Measurements from ENCODE around the gene CYTH4.
"Not testable (repeated sequence)": the region's sequence is repeated elsewhere in the genome, so short reads cannot be mapped to it uniquely, and the experiment has no call there.

Gene CYTH4

DNA sequence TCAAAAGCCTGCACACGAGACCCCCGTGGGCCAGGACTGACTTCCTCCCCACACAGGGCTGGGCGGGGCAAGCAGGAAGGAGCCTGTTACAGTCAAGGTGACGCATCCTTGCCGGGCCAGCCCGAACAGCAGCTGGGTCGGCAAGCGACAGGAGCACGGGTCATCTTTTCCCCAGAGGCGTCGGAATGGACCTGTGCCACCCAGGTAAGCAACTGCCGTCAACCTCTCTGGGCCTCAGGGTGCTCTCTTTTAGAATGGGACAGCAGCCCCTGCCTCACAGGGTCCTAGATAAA, at the start of gene CYTH4:
Gene CYTH4, plus strand, starts transcription at position 124 of the 293 bp plus-strand sequence. Its CDS starts 62 bp downstream, at position 186.
- DNase-seq, result no peak

- not testable (repeated sequence) for DNase-seq
These were observed 48.9 kb upstream of the CYTH4 start for GRCh38 chr22:37233371-37233750.

- DNase-seq, result no peak
These were observed 48.3 kb upstream of the CYTH4 start for GRCh38 chr22:37233751-37234631.

DNA sequence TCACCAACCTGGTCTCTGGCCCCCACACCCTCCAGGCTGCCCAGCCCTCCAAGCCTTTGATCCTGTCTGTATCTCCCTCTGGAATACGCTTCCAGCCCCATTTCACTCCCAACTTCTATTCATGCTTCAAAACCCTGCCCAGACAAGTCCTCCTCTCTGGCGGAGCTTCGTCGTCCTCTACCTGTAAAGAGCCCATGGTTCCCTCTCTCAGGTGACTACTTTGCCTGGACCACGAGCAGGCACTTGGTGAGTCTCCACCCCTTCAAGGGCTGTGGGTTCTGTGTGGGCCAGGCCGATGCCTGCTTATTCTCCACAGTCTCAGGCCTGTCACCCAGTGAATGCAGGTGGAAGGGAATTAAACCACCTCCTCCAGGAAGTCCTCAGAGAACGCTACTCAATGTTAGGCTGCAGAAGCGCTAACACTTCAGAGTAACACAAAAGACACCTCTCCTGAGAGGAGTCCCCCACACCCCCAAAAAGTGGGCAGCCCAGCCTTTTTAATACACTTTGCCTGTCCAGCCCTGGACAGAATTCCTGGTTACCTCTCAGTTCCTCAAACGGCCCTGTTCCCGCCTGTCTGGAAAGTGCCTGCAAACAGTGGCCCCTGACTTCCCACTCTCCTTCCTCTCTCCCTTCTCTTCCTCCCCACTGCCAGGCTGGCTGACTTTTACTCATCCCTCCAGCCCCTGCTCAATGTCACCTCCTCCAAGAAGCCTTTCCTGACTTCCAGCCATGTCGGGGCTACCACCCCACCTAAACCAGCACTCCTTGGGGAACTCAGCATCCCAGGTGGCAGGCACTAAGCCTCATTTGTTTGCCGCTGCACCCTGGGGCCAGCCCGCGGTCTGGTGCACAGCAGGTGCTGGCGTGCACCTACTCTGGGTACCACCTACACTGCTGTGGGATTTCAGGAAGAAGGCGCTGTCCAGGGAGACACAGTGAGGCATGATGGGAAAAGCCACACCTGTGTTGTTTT, 47.3 kb upstream of the CYTH4 start:
- no peak for DNase-seq

- DNase-seq, result no peak
These were observed 46.3 kb upstream of the CYTH4 start for GRCh38 chr22:37235897-37236607.

GRCh38 chr22:37237371-37238268, 44.7 kb upstream of the CYTH4 start:
- no peak for DNase-seq

GRCh38 chr22:37239336-37240239, 42.7 kb upstream of the CYTH4 start:
- no peak for DNase-seq

- no peak for DNase-seq
These were observed 41.9 kb upstream of the CYTH4 start for GRCh38 chr22:37240240-37240940.

GRCh38 chr22:37240941-37241320, 41.4 kb upstream of the CYTH4 start:
- DNase-seq, result no peak

DNA sequence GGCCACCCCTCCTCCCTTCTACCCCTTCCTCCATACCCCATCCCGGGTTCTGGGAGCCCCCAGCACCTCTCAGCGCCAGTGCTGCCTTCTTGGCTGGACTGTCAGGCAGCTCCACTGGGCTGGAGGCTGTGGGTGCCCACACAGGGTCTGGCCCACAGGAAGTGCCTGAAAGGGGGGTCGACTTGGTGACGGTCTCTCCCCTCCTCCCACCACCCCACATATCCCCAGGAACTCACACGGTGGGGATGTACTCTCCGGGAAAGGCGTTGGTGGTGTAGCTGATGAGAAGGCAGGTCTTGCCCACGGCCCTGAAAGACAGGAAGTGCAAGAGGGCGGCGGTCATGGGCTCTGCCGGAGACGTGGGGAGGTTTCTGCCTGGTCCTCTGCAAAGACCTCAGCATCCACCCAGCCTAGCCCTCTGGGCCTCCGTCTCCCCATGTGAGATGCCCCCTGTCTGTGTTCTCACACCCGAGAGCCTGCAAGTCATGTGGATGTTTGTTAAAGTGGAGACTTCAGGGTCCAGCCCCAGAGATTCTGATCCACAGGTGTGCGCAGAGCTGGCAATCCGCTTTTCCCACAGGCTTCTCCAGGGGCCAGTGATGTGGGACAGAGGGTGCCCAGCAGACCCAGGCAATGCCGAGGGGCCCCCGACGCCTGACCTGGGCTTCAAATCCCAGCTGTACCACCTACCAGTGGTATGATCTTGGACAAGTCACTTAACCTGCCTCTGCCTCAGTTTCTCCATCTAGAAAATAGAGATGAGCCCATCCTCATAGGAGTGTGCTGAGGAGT, 40.8 kb upstream of the CYTH4 start:
- DNase-seq, result no peak

GRCh38 chr22:37242395-37242918, 39.9 kb upstream of the CYTH4 start:
- no peak for DNase-seq

DNA sequence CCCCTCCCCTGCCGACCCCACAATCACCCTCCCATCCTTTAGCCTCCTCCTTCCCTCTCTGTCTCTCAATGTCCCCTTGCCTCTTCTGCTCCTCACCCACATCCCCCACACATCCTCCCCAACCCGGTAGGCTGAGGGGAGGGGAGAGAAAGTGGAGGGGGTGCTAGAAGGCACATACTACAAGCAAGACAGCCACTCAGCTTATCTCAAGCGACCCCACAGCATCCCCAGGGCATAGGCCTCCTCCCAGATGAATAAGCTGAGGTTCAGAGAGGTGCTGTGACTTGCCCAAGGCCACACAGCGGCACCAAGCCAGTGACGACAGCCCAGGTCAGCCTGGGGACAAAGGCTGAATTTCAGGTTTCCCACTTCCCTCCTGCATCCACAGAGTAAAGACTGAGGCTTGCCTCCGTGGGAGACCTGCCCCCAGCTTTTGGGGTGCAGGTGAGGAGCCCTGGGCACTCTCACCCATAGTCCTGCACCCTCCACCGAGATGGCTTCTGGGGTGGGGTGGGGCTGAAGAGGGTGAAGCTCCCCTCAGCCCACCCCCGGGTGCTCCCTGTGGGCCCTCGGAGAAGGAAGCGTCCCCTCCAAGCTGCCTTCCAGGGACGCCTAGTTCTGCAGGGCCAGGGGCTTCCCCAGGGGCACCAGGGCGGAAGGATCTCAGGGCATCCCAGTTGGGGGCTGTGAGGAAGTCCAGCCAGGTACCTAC, 38.8 kb upstream of the CYTH4 start:
- no peak for DNase-seq

GRCh38 chr22:37244114-37244921, 38.0 kb upstream of the CYTH4 start, which contains the start of gene RAC2:
Gene RAC2, minus strand, starts transcription at chr22:37244269. Its CDS starts 121 bp downstream, at chr22:37244148.
- DNase-seq, result no peak

DNA sequence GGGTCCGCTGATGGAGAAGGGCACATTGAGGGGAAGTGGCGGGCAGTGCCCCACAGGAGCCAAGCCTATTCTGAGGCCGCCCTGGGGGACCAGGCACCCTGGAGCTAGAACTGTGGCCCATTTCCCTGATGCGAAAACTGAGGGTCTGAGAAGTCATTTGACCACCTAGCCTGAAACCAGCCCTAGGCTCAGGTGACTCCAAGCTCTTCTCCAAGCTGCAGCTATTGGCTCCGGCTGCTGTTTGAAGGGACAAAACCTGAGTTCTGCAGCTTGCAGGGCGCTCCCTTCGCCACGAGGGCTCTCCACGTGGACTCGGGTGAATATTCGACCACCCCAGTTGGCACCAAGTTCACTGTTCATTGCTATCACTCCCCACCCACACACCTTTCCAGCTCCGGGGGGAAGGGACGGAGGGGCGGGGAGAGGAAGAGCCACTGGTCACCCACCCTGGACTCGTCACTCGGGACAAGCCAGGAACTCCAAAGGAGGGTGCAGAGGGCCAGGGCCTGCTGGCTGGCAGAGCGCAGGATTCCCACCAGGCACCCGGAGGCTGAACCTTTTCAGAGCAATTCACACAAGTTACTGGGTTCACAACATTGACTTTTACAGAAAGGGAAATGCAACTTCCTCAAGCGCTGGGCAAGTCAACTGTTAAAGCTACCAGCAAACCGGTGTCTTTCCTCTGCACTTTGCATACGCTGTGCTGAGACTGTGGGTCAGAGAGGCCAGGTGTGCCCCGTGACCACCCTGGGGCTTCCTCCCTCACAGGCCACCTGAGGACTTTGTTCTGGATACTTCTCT, 37.2 kb upstream of the CYTH4 start:
- no peak for DNase-seq

- no peak for DNase-seq
These were observed 36.6 kb upstream of the CYTH4 start for GRCh38 chr22:37245740-37246139.

DNA sequence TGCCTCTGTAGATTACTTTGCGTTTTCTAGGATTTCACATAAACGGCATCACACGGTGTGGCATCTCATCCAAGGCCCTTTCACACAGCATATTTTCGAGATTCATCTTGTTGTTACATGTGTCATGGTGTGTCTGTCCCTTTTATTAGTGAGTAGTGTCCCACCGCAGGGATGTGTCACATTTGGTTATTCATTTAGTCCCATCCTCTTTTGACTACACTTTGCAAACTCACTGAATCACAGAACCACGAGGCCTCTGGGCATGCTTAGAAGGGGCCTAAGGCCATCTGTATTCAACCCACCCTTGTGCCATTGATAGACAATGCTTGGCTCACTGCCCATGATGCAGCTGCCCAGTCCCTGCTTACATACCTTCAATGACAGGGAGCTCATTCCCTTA, 34.1 kb upstream of the CYTH4 start:
- DNase-seq, result no peak

DNA sequence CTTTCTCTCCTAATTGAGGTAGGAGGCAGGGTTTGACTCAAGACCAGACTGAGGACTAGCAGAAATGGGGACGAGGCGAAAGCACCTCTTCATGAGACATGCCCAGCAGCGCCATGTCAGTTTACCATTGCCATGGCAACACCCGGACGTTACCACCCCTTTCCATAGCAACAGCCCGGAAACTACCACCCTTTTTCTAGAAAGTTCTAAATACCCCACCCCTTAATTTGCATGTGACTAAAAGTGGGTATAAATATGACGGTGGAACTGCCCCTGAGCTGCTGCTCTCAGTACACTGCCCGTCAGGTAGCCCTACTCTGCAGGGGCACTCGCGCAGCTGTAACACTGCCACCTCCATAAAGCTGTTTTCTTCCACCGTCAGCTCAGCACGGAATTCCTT, 32.3 kb upstream of the CYTH4 start:
- DNase-seq, result no peak
